SK-N-SH treated with all-trans-retinoic acid at 6 μM for 48 hours (cell line): ENCODE results near the gene GMPPB.

Experiments
- ARNTL ChIP-seq: fragments of 450-650 bp; formaldehyde crosslinking; IDR thresholded peaks from 2 replicates; pipeline ENCODE4 v1.5.0; 2020; ENCODE audit warnings: low read depth, mild to moderate bottlenecking, moderate library complexity, borderline replicate concordance
- ZC3H10 ChIP-seq: fragments of 250-450 bp; sonication (Bioruptor Pico); IDR thresholded peaks from 2 replicates; pipeline ENCODE4 v1.5.1; 2021; ENCODE audit warnings: mild to moderate bottlenecking, moderate library complexity
- ZFP3 ChIP-seq: fragments of 250-450 bp; sonication (Bioruptor Pico); IDR thresholded peaks from 2 replicates; pipeline ENCODE4 v1.5.0; 2020; ENCODE audit warnings: mild to moderate bottlenecking, moderate library complexity
- TF ChIP-seq, protein P1 (sequence below): fragments of 250-450 bp; sonication (Bioruptor Pico); IDR thresholded peaks from 2 replicates; pipeline ENCODE4 v1.5.1; 2020; ENCODE audit warnings: low read depth, mild to moderate bottlenecking, moderate library complexity
- TF ChIP-seq, protein P2 (sequence below): fragments of 250-450 bp; sonication (Bioruptor Pico); IDR thresholded peaks from 2 replicates; pipeline ENCODE4 v1.8.0; 2020; ENCODE audit warnings: mild to moderate bottlenecking, moderate library complexity, borderline replicate concordance

DNA sequence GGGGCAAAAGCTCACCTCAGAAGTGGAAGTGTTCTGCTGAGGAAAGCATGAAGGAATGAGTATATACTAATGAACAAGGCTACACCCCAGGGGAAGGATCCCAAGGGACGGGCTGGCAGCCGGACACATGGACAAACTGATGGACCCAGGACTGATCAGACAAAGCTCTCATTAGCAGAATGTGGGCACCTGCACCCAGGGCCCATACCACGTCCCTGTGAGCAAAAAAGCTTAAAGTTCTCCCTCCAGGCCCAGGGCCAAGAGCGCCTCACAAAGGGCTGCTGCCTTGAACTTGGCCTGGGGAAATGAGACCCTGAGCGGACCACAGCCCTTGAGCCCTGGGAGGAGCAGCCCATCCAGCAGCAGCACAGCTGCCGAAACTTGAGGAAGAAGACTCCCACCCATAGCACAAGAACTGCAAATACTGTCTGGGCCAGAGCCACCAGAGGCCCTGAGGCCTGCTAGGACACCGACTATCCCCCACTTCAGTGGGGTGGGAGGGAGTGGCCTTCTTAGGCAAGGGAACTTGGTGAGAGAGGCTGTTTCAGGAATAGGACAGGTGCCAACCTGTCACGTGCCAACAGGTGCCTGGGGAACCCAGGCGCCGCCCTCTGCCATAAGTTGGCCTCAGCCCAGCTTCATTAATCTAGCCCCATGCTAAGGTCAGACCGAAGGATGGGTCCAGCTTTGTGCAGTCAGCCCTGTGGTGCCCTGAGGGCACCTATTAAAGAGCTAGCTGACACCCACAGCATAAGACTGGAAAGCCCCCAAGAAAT lies 2.3 kb upstream of the GMPPB start:
- TF ChIP-seq ARNTL (CRISPR knock-in tag) (no peak), ZFP3 (CRISPR knock-in tag) (no peak), ZC3H10 (no peak)
- TF ChIP-seq, protein P1, sequence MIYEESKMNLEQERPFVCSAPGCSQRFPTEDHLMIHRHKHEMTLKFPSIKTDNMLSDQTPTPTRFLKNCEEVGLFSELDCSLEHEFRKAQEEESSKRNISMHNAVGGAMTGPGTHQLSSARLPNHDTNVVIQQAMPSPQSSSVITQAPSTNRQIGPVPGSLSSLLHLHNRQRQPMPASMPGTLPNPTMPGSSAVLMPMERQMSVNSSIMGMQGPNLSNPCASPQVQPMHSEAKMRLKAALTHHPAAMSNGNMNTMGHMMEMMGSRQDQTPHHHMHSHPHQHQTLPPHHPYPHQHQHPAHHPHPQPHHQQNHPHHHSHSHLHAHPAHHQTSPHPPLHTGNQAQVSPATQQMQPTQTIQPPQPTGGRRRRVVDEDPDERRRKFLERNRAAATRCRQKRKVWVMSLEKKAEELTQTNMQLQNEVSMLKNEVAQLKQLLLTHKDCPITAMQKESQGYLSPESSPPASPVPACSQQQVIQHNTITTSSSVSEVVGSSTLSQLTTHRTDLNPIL (CRISPR knock-in tag) = no peak
- TF ChIP-seq, protein P2, sequence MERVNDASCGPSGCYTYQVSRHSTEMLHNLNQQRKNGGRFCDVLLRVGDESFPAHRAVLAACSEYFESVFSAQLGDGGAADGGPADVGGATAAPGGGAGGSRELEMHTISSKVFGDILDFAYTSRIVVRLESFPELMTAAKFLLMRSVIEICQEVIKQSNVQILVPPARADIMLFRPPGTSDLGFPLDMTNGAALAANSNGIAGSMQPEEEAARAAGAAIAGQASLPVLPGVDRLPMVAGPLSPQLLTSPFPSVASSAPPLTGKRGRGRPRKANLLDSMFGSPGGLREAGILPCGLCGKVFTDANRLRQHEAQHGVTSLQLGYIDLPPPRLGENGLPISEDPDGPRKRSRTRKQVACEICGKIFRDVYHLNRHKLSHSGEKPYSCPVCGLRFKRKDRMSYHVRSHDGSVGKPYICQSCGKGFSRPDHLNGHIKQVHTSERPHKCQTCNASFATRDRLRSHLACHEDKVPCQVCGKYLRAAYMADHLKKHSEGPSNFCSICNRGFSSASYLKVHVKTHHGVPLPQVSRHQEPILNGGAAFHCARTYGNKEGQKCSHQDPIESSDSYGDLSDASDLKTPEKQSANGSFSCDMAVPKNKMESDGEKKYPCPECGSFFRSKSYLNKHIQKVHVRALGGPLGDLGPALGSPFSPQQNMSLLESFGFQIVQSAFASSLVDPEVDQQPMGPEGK (CRISPR knock-in tag) = no peak
